AG10803 (cell line): ENCODE data around the gene SIL1.

Experiments
- DNase-seq: peaks from one replicate; pipeline ENCODE4 v3.0.0; 2010; ENCODE audit warnings: low read depth
- H3K4me3 ChIP-seq: 2 replicates; pipeline ENCODE4 v1.5.1; 2011; ENCODE audit warnings: mild to moderate bottlenecking, low read length, control low read depth
- CTCF ChIP-seq: conservative IDR thresholded peaks from 2 replicates; pipeline ENCODE4 v1.5.1; 2011; ENCODE audit warnings: mild to moderate bottlenecking, low read length, control low read depth, inconsistent platforms

The SIL1 gene

GRCh38 chr5:138949223-138949574, 249.0 kb downstream of the SIL1 start:
- no peak overlapping the region for H3K4me3 ChIP-seq
- TF ChIP-seq CTCF: no peak
- no peak for DNase-seq

GRCh38 chr5:138948471-138949222, 249.5 kb downstream of the SIL1 start:
- no peak overlapping the region for H3K4me3 ChIP-seq
- TF ChIP-seq CTCF: no peak
- DNase-seq: no peak

GRCh38 chr5:138947780-138948179, 250.4 kb downstream of the SIL1 start:
- no peak for DNase-seq
- no peak overlapping the region for H3K4me3 ChIP-seq
- TF ChIP-seq CTCF: no peak

GRCh38 chr5:138946831-138947560, 251.2 kb downstream of the SIL1 start:
- DNase-seq: no peak
- no peak overlapping the region for H3K4me3 ChIP-seq
- TF ChIP-seq CTCF: no peak

GRCh38 chr5:138946241-138946623, 251.9 kb downstream of the SIL1 start:
- no peak for DNase-seq
- no peak for TF ChIP-seq CTCF
- H3K4me3 ChIP-seq: no peak overlapping the region

- no peak overlapping the region for H3K4me3 ChIP-seq
- TF ChIP-seq CTCF: no peak
- no peak for DNase-seq
Measured at GRCh38 chr5:138945421-138946240, 252.5 kb downstream of the SIL1 start.
